HepG2 (cell line): ENCODE data around the gene UBXN1. TPM values are rescaled to one million over a fixed set of nuclear protein-coding genes. Genes with fewer than 3 reads are reported as not detected.

Experiments used
- ERF ChIP-seq: IDR thresholded peaks from 2 replicates; pipeline ENCODE4 v1.6.1; 2018; ENCODE audit warnings: missing biosample characterization, missing genetic modification reagents
- HNRNPK ChIP-seq: fragments of 200-400 bp; formaldehyde crosslinking; IDR thresholded peaks from 2 replicates; pipeline ENCODE4 v1.6.1; 2018; ENCODE audit warnings: low read length, low read depth, moderate library complexity, mild to moderate bottlenecking; ENCODE audit not compliant: poor library complexity, severe bottlenecking
- HOXA7 ChIP-seq: sonication (generic); formaldehyde crosslinking; IDR thresholded peaks from 2 replicates; pipeline ENCODE4 v1.8.1; 2022; ENCODE audit warnings: mild to moderate bottlenecking, missing genetic modification reagents, moderate library complexity
- KDM1A ChIP-seq: IDR thresholded peaks from 2 replicates; pipeline ENCODE4 v1.6.1; 2016; ENCODE audit warnings: missing compliant biosample characterization
- KLF15 ChIP-seq: sonication (generic); formaldehyde crosslinking; IDR thresholded peaks from 2 replicates; pipeline ENCODE4 v1.8.1; 2023; ENCODE audit warnings: borderline replicate concordance, mild to moderate bottlenecking, inconsistent platforms, missing genetic modification reagents, mixed read lengths
- NR2F2 ChIP-seq: IDR thresholded peaks from 2 replicates; pipeline ENCODE4 v1.6.1; 2012; ENCODE audit warnings: low read depth, inconsistent platforms, borderline replicate concordance
- U2AF2 ChIP-seq: fragments of 200-400 bp; formaldehyde crosslinking; IDR thresholded peaks from 2 replicates; pipeline ENCODE4 v1.6.1; 2017; ENCODE audit warnings: low read depth, mild to moderate bottlenecking, low read length
- XBP1 ChIP-seq: sonication (generic); formaldehyde crosslinking; IDR thresholded peaks from 2 replicates; pipeline ENCODE4 v1.5.0; 2020; ENCODE audit warnings: missing genetic modification reagents
- ZBTB20 ChIP-seq: sonication (generic); formaldehyde crosslinking; IDR thresholded peaks from 2 replicates; pipeline ENCODE4 v1.8.1; 2023; ENCODE audit warnings: missing genetic modification reagents, low read depth, mild to moderate bottlenecking, borderline replicate concordance
- ZC3H13 ChIP-seq: sonication (generic); formaldehyde crosslinking; IDR thresholded peaks from 2 replicates; pipeline ENCODE4 v1.8.1; 2023; ENCODE audit warnings: mild to moderate bottlenecking, missing genetic modification reagents, moderate library complexity
- ZFP41 ChIP-seq: sonication (generic); formaldehyde crosslinking; IDR thresholded peaks from 2 replicates; pipeline ENCODE4 v1.4.0; 2020; ENCODE audit warnings: mild to moderate bottlenecking, missing genetic modification reagents, borderline replicate concordance
- ZNF3 ChIP-seq: IDR thresholded peaks from 2 replicates; pipeline ENCODE4 v1.7.0; 2017; ENCODE audit warnings: inconsistent platforms
- ZNF331 ChIP-seq: sonication (generic); formaldehyde crosslinking; IDR thresholded peaks from 2 replicates; pipeline ENCODE4 v1.4.0; 2020; ENCODE audit warnings: missing genetic modification reagents
- ZNF780A ChIP-seq: sonication (generic); formaldehyde crosslinking; IDR thresholded peaks from 2 replicates; pipeline ENCODE4 v1.8.0; 2022; ENCODE audit warnings: mild to moderate bottlenecking, missing genetic modification reagents, moderate library complexity
- ZSCAN29 ChIP-seq: sonication (generic); formaldehyde crosslinking; conservative IDR thresholded peaks from 2 replicates; pipeline ENCODE4 v1.4.0; 2020; ENCODE audit warnings: mild to moderate bottlenecking, missing genetic modification reagents
- polyA plus RNA-seq, 8 experiments: library from polyadenylated mRNA; depleted of rRNA in 3 of 8; stranded (reverse) in 7 of 8; unstranded in 1 of 8; fragments of >200 nt; fragmentation: Illumina TruSeq in 4 of 8; extraction: Trizol in 4 of 8; gene quantifications; 2 replicates each; pipeline versions ENCODE4 v1.2.1 to v1.2.3, GENCODE V29; 2011 to 2016; ENCODE audit warnings: low read depth in 4 of 8, missing spikeins in 1 of 8, mixed read lengths in 1 of 8; ENCODE audit not compliant: insufficient read depth in 1 of 8
- total RNA-seq, 5 experiments: library from RNA; depleted of rRNA; stranded (reverse); fragments of >200 nt; fragmentation: Illumina TruSeq; extraction: Trizol; gene quantifications; 2 replicates each; pipeline ENCODE4 v1.2.3, GENCODE V29; 2016; ENCODE audit warnings: low read depth in 1 of 5
- TF ChIP-seq, protein P1 (sequence below): sonication (generic); formaldehyde crosslinking; IDR thresholded peaks from 2 replicates; pipeline ENCODE4 v1.4.0; 2020; ENCODE audit warnings: missing genetic modification reagents, borderline replicate concordance
- TF ChIP-seq, protein P2 (sequence below): sonication (generic); formaldehyde crosslinking; IDR thresholded peaks from 2 replicates; pipeline ENCODE4 v1.4.0; 2020; ENCODE audit warnings: mild to moderate bottlenecking, missing genetic modification reagents
- TF ChIP-seq, protein P3 (sequence below): sonication (generic); IDR thresholded peaks from 2 replicates; pipeline ENCODE4 v1.6.1; 2016; ENCODE audit warnings: low read depth, borderline replicate concordance
- TF ChIP-seq, protein P4 (sequence below): sonication (generic); formaldehyde crosslinking; IDR thresholded peaks from 2 replicates; pipeline ENCODE4 v1.5.1; 2020; ENCODE audit warnings: mild to moderate bottlenecking, moderate library complexity, missing genetic modification reagents

The UBXN1 gene
- total and polyA plus RNA-seq, 2 of the 13 experiments (the other 11 are each of a cell fraction or from before 2014, with no cell fraction given) = 47.5 to 52.4 TPM

DNA sequence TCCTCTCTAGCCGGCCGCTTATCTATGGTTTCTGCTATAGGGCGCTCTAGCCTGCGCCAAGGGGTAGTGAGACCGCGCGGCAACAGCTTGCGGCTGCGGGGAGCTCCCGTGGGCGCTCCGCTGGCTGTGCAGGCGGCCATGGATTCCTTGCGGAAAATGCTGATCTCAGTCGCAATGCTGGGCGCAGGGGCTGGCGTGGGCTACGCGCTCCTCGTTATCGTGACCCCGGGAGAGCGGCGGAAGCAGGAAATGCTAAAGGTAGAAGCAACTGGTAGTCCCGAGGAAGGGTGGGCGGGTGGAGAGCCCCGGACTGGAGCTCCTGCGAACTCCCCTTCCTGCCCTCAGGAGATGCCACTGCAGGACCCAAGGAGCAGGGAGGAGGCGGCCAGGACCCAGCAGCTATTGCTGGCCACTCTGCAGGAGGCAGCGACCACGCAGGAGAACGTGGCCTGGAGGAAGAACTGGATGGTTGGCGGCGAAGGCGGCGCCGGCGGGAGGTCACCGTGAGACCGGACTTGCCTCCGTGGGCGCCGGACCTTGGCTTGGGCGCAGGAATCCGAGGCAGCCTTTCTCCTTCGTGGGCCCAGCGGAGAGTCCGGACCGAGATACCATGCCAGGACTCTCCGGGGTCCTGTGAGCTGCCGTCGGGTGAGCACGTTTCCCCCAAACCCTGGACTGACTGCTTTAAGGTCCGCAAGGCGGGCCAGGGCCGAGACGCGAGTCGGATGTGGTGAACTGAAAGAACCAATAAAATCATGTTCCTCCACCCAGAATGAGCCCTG, 7.1 kb downstream of the UBXN1 start, which contains the start of the genes LBHD1 and UQCC3 (continued):
- TF ChIP-seq, protein P1, sequence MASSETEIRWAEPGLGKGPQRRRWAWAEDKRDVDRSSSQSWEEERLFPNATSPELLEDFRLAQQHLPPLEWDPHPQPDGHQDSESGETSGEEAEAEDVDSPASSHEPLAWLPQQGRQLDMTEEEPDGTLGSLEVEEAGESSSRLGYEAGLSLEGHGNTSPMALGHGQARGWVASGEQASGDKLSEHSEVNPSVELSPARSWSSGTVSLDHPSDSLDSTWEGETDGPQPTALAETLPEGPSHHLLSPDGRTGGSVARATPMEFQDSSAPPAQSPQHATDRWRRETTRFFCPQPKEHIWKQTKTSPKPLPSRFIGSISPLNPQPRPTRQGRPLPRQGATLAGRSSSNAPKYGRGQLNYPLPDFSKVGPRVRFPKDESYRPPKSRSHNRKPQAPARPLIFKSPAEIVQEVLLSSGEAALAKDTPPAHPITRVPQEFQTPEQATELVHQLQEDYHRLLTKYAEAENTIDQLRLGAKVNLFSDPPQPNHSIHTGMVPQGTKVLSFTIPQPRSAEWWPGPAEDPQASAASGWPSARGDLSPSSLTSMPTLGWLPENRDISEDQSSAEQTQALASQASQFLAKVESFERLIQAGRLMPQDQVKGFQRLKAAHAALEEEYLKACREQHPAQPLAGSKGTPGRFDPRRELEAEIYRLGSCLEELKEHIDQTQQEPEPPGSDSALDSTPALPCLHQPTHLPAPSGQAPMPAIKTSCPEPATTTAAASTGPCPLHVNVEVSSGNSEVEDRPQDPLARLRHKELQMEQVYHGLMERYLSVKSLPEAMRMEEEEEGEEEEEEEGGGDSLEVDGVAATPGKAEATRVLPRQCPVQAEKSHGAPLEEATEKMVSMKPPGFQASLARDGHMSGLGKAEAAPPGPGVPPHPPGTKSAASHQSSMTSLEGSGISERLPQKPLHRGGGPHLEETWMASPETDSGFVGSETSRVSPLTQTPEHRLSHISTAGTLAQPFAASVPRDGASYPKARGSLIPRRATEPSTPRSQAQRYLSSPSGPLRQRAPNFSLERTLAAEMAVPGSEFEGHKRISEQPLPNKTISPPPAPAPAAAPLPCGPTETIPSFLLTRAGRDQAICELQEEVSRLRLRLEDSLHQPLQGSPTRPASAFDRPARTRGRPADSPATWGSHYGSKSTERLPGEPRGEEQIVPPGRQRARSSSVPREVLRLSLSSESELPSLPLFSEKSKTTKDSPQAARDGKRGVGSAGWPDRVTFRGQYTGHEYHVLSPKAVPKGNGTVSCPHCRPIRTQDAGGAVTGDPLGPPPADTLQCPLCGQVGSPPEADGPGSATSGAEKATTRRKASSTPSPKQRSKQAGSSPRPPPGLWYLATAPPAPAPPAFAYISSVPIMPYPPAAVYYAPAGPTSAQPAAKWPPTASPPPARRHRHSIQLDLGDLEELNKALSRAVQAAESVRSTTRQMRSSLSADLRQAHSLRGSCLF (CRISPR knock-in tag) = no peak
- TF ChIP-seq KLF15 (CRISPR knock-in tag) (no peak), U2AF2 (no peak), ZBTB20 (CRISPR knock-in tag) (no peak; the same call in 1 of the 2 replicates), ZFP41 (CRISPR knock-in tag) (peak; percentile 79; the same call in 1 of the 2 replicates), ZNF3 (CRISPR knock-in tag) (no peak), ZC3H13 (CRISPR knock-in tag) (peak; percentile 90; the same call in 1 of the 2 replicates), XBP1 (peak; percentile 87; the same call in 1 of the 2 replicates), KDM1A (CRISPR knock-in tag) (no peak), HNRNPK (no peak), HOXA7 (CRISPR knock-in tag) (no peak), ERF (CRISPR knock-in tag) (peak; percentile 74), ZSCAN29 (CRISPR knock-in tag) (no peak; the same call in 1 of the 2 replicates), NR2F2 (no peak), ZNF780A (CRISPR knock-in tag) (no peak), ZNF331 (CRISPR knock-in tag) (0 out of 2 replicates have a peak, but pooled peaks have one; percentile 30)
- TF ChIP-seq, protein P2, sequence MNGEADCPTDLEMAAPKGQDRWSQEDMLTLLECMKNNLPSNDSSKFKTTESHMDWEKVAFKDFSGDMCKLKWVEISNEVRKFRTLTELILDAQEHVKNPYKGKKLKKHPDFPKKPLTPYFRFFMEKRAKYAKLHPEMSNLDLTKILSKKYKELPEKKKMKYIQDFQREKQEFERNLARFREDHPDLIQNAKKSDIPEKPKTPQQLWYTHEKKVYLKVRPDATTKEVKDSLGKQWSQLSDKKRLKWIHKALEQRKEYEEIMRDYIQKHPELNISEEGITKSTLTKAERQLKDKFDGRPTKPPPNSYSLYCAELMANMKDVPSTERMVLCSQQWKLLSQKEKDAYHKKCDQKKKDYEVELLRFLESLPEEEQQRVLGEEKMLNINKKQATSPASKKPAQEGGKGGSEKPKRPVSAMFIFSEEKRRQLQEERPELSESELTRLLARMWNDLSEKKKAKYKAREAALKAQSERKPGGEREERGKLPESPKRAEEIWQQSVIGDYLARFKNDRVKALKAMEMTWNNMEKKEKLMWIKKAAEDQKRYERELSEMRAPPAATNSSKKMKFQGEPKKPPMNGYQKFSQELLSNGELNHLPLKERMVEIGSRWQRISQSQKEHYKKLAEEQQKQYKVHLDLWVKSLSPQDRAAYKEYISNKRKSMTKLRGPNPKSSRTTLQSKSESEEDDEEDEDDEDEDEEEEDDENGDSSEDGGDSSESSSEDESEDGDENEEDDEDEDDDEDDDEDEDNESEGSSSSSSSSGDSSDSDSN (CRISPR knock-in tag) = peak; percentile 94
- TF ChIP-seq, protein P3, sequence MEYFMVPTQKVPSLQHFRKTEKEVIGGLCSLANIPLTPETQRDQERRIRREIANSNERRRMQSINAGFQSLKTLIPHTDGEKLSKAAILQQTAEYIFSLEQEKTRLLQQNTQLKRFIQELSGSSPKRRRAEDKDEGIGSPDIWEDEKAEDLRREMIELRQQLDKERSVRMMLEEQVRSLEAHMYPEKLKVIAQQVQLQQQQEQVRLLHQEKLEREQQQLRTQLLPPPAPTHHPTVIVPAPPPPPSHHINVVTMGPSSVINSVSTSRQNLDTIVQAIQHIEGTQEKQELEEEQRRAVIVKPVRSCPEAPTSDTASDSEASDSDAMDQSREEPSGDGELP = no peak
- TF ChIP-seq, protein P4, sequence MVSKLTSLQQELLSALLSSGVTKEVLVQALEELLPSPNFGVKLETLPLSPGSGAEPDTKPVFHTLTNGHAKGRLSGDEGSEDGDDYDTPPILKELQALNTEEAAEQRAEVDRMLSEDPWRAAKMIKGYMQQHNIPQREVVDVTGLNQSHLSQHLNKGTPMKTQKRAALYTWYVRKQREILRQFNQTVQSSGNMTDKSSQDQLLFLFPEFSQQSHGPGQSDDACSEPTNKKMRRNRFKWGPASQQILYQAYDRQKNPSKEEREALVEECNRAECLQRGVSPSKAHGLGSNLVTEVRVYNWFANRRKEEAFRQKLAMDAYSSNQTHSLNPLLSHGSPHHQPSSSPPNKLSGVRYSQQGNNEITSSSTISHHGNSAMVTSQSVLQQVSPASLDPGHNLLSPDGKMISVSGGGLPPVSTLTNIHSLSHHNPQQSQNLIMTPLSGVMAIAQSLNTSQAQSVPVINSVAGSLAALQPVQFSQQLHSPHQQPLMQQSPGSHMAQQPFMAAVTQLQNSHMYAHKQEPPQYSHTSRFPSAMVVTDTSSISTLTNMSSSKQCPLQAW = peak; percentile 59; the same call in 1 of the 2 replicates
